MM.1S (cell line): ENCODE data around the gene TMEM163.

ENCODE experiments used
- DNase-seq: peaks from one replicate; pipeline ENCODE4 v3.0.0-alpha.2; 2015
- H2AFZ ChIP-seq: fragments of 300-600 bp; sonication (generic); 2 replicates; pipeline ENCODE4 v1.6.0; 2016; ENCODE audit warnings: antibody characterized with exemption, low read length
- H3F3A ChIP-seq: fragments of 300-600 bp; sonication (generic); 2 replicates; pipeline ENCODE4 v1.6.1; 2016; ENCODE audit warnings: mild to moderate bottlenecking, antibody characterized with exemption, low read length, moderate library complexity, mixed read lengths; ENCODE audit not compliant: insufficient read depth
- H3K27ac ChIP-seq: fragments of 300-600 bp; sonication (generic); 2 replicates; pipeline ENCODE4 v1.5.1; 2016; ENCODE audit warnings: mild to moderate bottlenecking, low read length
- H3K27me3 ChIP-seq: fragments of 300-600 bp; sonication (generic); replicated peaks from 2 replicates; pipeline ENCODE4 v1.6.0; 2016; ENCODE audit warnings: low read length; ENCODE audit not compliant: insufficient read depth
- H3K36me3 ChIP-seq: fragments of 300-600 bp; sonication (generic); replicated peaks from 2 replicates; pipeline ENCODE4 v1.6.1; 2016; ENCODE audit warnings: mild to moderate bottlenecking, low read length, mixed read lengths; ENCODE audit not compliant: insufficient read depth
- H3K4me1 ChIP-seq: fragments of 300-600 bp; sonication (generic); 2 replicates; pipeline ENCODE4 v1.6.1; 2016; ENCODE audit warnings: low read length, mixed read lengths
- H3K4me2 ChIP-seq: fragments of 300-600 bp; sonication (generic); 2 replicates; pipeline ENCODE4 v1.6.0; 2016; ENCODE audit warnings: low read depth, low read length
- H3K4me3 ChIP-seq: fragments of 300-600 bp; sonication (generic); 2 replicates; pipeline ENCODE4 v1.5.1; 2016; ENCODE audit warnings: low read length, mixed read lengths
- H3K79me2 ChIP-seq: fragments of 300-600 bp; sonication (generic); 2 replicates; pipeline ENCODE4 v1.6.1; 2016; ENCODE audit warnings: mixed run types, low read length, mixed read lengths
- H3K9ac ChIP-seq: fragments of 300-600 bp; sonication (generic); 2 replicates; pipeline ENCODE4 v1.6.1; 2016; ENCODE audit warnings: low read length, mixed read lengths
- H3K9me2 ChIP-seq: fragments of 300-600 bp; sonication (generic); replicated peaks from 2 replicates; pipeline ENCODE4 v1.6.1; 2016; ENCODE audit warnings: mild to moderate bottlenecking, low read length, mixed read lengths; ENCODE audit not compliant: insufficient read depth
- H3K9me3 ChIP-seq: fragments of 300-600 bp; sonication (generic); replicated peaks from 2 replicates; pipeline ENCODE4 v1.6.1; 2016; ENCODE audit warnings: mild to moderate bottlenecking, low read length, mixed read lengths; ENCODE audit not compliant: insufficient read depth
- H4K20me1 ChIP-seq: fragments of 300-600 bp; sonication (generic); 2 replicates; pipeline ENCODE4 v1.6.1; 2016; ENCODE audit warnings: mild to moderate bottlenecking, low read length, moderate library complexity, mixed read lengths; ENCODE audit not compliant: insufficient read depth
- CTCF ChIP-seq: fragments of 300-600 bp; sonication (generic); IDR thresholded peaks from 2 replicates; pipeline ENCODE4 v1.5.1; 2016; ENCODE audit warnings: antibody characterized with exemption, low read length, mixed read lengths
- EZH2 ChIP-seq: fragments of 300-600 bp; sonication (generic); optimal IDR thresholded peaks from 2 replicates; pipeline ENCODE3; 2017; ENCODE audit warnings: low read depth, mild to moderate bottlenecking, antibody characterized with exemption, low read length, mixed read lengths
- EZH2phosphoT487 ChIP-seq: fragments of 300-600 bp; sonication (generic); IDR thresholded peaks from 2 replicates; pipeline ENCODE4 v1.6.1; 2018; ENCODE audit warnings: antibody characterized with exemption, low read length

Gene TMEM163

GRCh38 chr2:134647607-134648256 lies 71.1 kb downstream of the TMEM163 start:
- no peaks in the 10 kb centered on the region for H3K36me3 ChIP-seq
- H3K9ac ChIP-seq, result no peak overlapping the region
- H3K4me2 ChIP-seq, result no peak overlapping the region
- no peaks in the 10 kb centered on the region for H3K27me3 ChIP-seq
- no peak for DNase-seq
- no peak overlapping the region for H3K4me3 ChIP-seq
- no peaks in the 10 kb centered on the region for H4K20me1 ChIP-seq
- H2AFZ ChIP-seq, result no peak overlapping the region
- no peaks in the 10 kb centered on the region for H3F3A ChIP-seq
- no peaks in the 10 kb centered on the region for H3K9me2 ChIP-seq
- H3K79me2 ChIP-seq, result no peaks in the 10 kb centered on the region
- TF ChIP-seq CTCF, result no peak
- TF ChIP-seq EZH2phosphoT487, result no peak
- no peak for TF ChIP-seq EZH2
- H3K9me3 ChIP-seq, result no peaks in the 10 kb centered on the region
- no peaks in the 10 kb centered on the region for H3K4me1 ChIP-seq
- H3K27ac ChIP-seq, result no peak overlapping the region

GRCh38 chr2:134642938-134643337 lies 75.9 kb downstream of the TMEM163 start:
- H3K36me3 ChIP-seq, result no peaks in the 10 kb centered on the region
- no peaks in the 10 kb centered on the region for H3K4me1 ChIP-seq
- H3K9me2 ChIP-seq, result no peaks in the 10 kb centered on the region
- no peak for DNase-seq
- H4K20me1 ChIP-seq, result no peaks in the 10 kb centered on the region
- TF ChIP-seq EZH2phosphoT487 (no peak), EZH2 (no peak), CTCF (no peak)
- no peak overlapping the region for H2AFZ ChIP-seq
- H3K4me3 ChIP-seq, result no peak overlapping the region
- no peak overlapping the region for H3K9ac ChIP-seq
- no peaks in the 10 kb centered on the region for H3K9me3 ChIP-seq
- H3F3A ChIP-seq, result no peaks in the 10 kb centered on the region
- H3K27ac ChIP-seq, result no peak overlapping the region
- no peaks in the 10 kb centered on the region for H3K79me2 ChIP-seq
- no peaks in the 10 kb centered on the region for H3K27me3 ChIP-seq
- H3K4me2 ChIP-seq, result no peak overlapping the region

GRCh38 chr2:134640494-134640893 lies 78.3 kb downstream of the TMEM163 start:
- TF ChIP-seq CTCF (no peak), EZH2 (no peak), EZH2phosphoT487 (no peak)
- H3K27ac ChIP-seq, result no peak overlapping the region
- H3K27me3 ChIP-seq, result no peaks in the 10 kb centered on the region
- H3K9me3 ChIP-seq, result no peaks in the 10 kb centered on the region
- H3K4me3 ChIP-seq, result no peak overlapping the region
- no peaks in the 10 kb centered on the region for H3K79me2 ChIP-seq
- no peaks in the 10 kb centered on the region for H3F3A ChIP-seq
- H4K20me1 ChIP-seq, result no peaks in the 10 kb centered on the region
- no peak for DNase-seq
- no peak overlapping the region for H2AFZ ChIP-seq
- H3K9me2 ChIP-seq, result no peaks in the 10 kb centered on the region
- no peak overlapping the region for H3K9ac ChIP-seq
- H3K36me3 ChIP-seq, result no peaks in the 10 kb centered on the region
- H3K4me2 ChIP-seq, result no peak overlapping the region
- no peaks in the 10 kb centered on the region for H3K4me1 ChIP-seq
